IMR-90 (cell line): ENCODE results near the gene CABCOCO1. TPM values are rescaled to one million over a fixed set of nuclear protein-coding genes. Genes with fewer than 3 reads are reported as not detected.

Source experiments
- ATAC-seq: fragments of 200-7000 bp; cut with Tn5 transposase; 2 replicates; pipeline ENCODE4 v1.9.1; 2020; ENCODE audit warnings: low read depth, mild to moderate bottlenecking, moderate library complexity
- BruUV-seq: library from RNA; stranded (reverse); fragments of 400-500 nt; replicated peaks from 2 replicates; lab custom pipeline; 2021; lab: Mats Ljungman, UMichigan
- CTCF ChIA-PET: fragments of 300-600 bp; formaldehyde crosslinking; extraction: SDS; loops from one replicate; lab custom pipeline; 2021; ENCODE audit warnings: antibody characterized with exemption; lab: Yijun Ruan, JAX
- POLR2A ChIA-PET: fragments of 300-600 bp; sonication (Branson Sonifier 250); formaldehyde crosslinking; loops from one replicate; lab custom pipeline; 2022; ENCODE audit warnings: antibody characterized with exemption; ENCODE audit not compliant: unreplicated experiment; lab: Charles Lee
- DNase-seq: peaks from one replicate; pipeline ENCODE4 v3.0.0; 2013
- H2AFZ ChIP-seq: replicated peaks from 2 replicates; pipeline ENCODE3; 2013; ENCODE audit warnings: low read length, mild to moderate bottlenecking; ENCODE audit not compliant: poor library complexity
- H2AK5ac ChIP-seq: 2 replicates; pipeline ENCODE4 v1.6.1; 2013; ENCODE audit warnings: low read depth, low read length, inconsistent platforms
- H2AK9ac ChIP-seq: replicated peaks from 2 replicates; pipeline ENCODE3; 2013; ENCODE audit warnings: mild to moderate bottlenecking, low read depth, low read length, moderate library complexity; ENCODE audit not compliant: poor library complexity
- H2BK120ac ChIP-seq: 2 replicates; pipeline ENCODE4 v1.6.1; 2013; ENCODE audit warnings: low read depth, low read length, inconsistent platforms
- H2BK15ac ChIP-seq: 3 replicates; pipeline ENCODE4 v1.6.1; 2013; ENCODE audit warnings: low read depth, low read length, inconsistent platforms
- H2BK20ac ChIP-seq: 2 replicates; pipeline ENCODE4 v1.6.1; 2013; ENCODE audit warnings: low read depth, mild to moderate bottlenecking, inconsistent platforms, low read length, moderate library complexity
- H2BK5ac ChIP-seq: 2 replicates; pipeline ENCODE4 v1.6.1; 2013; ENCODE audit warnings: mild to moderate bottlenecking, low read depth, low read length, inconsistent platforms; ENCODE audit not compliant: poor library complexity, severe bottlenecking
- H3K14ac ChIP-seq: replicated peaks from 2 replicates; pipeline ENCODE4 v1.6.1; 2013; ENCODE audit warnings: low read depth, low read length, inconsistent platforms
- H3K18ac ChIP-seq: 2 replicates; pipeline ENCODE4 v1.6.1; 2013; ENCODE audit warnings: low read depth, low read length, control low read depth
- H3K23ac ChIP-seq: 2 replicates; pipeline ENCODE4 v1.6.1; 2013; ENCODE audit warnings: low read depth, low read length, inconsistent platforms
- H3K27ac ChIP-seq: 2 replicates; pipeline ENCODE4 v1.5.1; 2013; ENCODE audit warnings: mild to moderate bottlenecking, control low read depth, low read length; ENCODE audit not compliant: insufficient read depth
- H3K27me3 ChIP-seq: 2 replicates; pipeline ENCODE4 v1.6.1; 2013; ENCODE audit warnings: low read length; ENCODE audit not compliant: control insufficient read depth, insufficient read depth
- H3K36me3 ChIP-seq: 2 replicates; pipeline ENCODE4 v1.6.1; 2013; ENCODE audit warnings: low read length, mixed read lengths; ENCODE audit not compliant: control insufficient read depth, insufficient read depth
- H3K4ac ChIP-seq: 2 replicates; pipeline ENCODE4 v1.6.1; 2013; ENCODE audit warnings: low read depth, low read length, inconsistent platforms
- H3K4me1 ChIP-seq: 2 replicates; pipeline ENCODE4 v1.6.1; 2013; ENCODE audit warnings: low read length, mixed read lengths; ENCODE audit not compliant: control insufficient read depth, insufficient read depth
- H3K4me2 ChIP-seq: 2 replicates; pipeline ENCODE4 v1.6.1; 2013; ENCODE audit warnings: low read depth, mild to moderate bottlenecking, control low read depth, low read length, moderate library complexity
- H3K4me3 ChIP-seq: 2 replicates; pipeline ENCODE4 v1.5.1; 2013; ENCODE audit warnings: low read depth, mild to moderate bottlenecking, control low read depth, low read length, moderate library complexity; ENCODE audit not compliant: insufficient read depth
- H3K56ac ChIP-seq: 2 replicates; pipeline ENCODE4 v1.6.1; 2013; ENCODE audit warnings: low read length, inconsistent platforms; ENCODE audit not compliant: insufficient read depth; ENCODE audit errors: extremely low read depth
- H3K79me1 ChIP-seq, 2 experiments: 2 replicates each; pipeline ENCODE4 v1.6.1; 2013; ENCODE audit warnings: low read length in 2 of 2, inconsistent platforms in 1 of 2, low read depth in 1 of 2
- H3K9ac ChIP-seq: 2 replicates; pipeline ENCODE4 v1.6.1; 2013; ENCODE audit warnings: low read depth, low read length, control low read depth
- H3K9me1 ChIP-seq: 2 replicates; pipeline ENCODE4 v1.6.1; 2013; ENCODE audit warnings: low read length, inconsistent platforms; ENCODE audit not compliant: insufficient read depth
- H3K9me3 ChIP-seq: 2 replicates; pipeline ENCODE4 v1.6.1; 2013; ENCODE audit warnings: low read length; ENCODE audit not compliant: control insufficient read depth, insufficient read depth
- H4K20me1 ChIP-seq: 2 replicates; pipeline ENCODE4 v1.6.1; 2013; ENCODE audit warnings: low read length, inconsistent platforms; ENCODE audit not compliant: insufficient read depth
- H4K5ac ChIP-seq: 2 replicates; pipeline ENCODE4 v1.6.1; 2013; ENCODE audit warnings: mild to moderate bottlenecking, low read depth, low read length, control low read depth
- H4K8ac ChIP-seq, 2 experiments: 2 replicates each; pipeline ENCODE4 v1.6.1; 2013; ENCODE audit warnings: low read depth in 2 of 2, low read length in 2 of 2, control low read depth in 1 of 2, inconsistent platforms in 1 of 2
- H4K91ac ChIP-seq: 2 replicates; pipeline ENCODE4 v1.6.1; 2013; ENCODE audit warnings: low read depth, low read length, inconsistent platforms; ENCODE audit not compliant: insufficient read depth
- BHLHE40 ChIP-seq: fragments of 150-350 bp; IDR thresholded peaks from 2 replicates; pipeline ENCODE4 v1.6.1; 2016; ENCODE audit warnings: mild to moderate bottlenecking, low read depth, low read length
- CHD1 ChIP-seq: IDR thresholded peaks from 2 replicates; pipeline ENCODE4 v1.6.1; 2012; ENCODE audit warnings: low read depth, low read length, improper control_type of control experiment
- FOS ChIP-seq: fragments of 150-350 bp; IDR thresholded peaks from 2 replicates; pipeline ENCODE4 v1.6.1; 2016; ENCODE audit warnings: low read depth, low read length
- MAFK ChIP-seq: IDR thresholded peaks from 2 replicates; pipeline ENCODE4 v1.6.1; 2012; ENCODE audit warnings: low read depth, low read length, improper control_type of control experiment
- MAZ ChIP-seq: IDR thresholded peaks from 2 replicates; pipeline ENCODE4 v1.6.1; 2012; ENCODE audit warnings: low read depth, mild to moderate bottlenecking, low read length, improper control_type of control experiment, moderate library complexity, borderline replicate concordance
- MXI1 ChIP-seq: IDR thresholded peaks from 2 replicates; pipeline ENCODE4 v1.6.1; 2012; ENCODE audit warnings: low read depth, mild to moderate bottlenecking, low read length, moderate library complexity, borderline replicate concordance
- NFE2L2 ChIP-seq: fragments of 150-350 bp; IDR thresholded peaks from 2 replicates; pipeline ENCODE4 v1.6.1; 2016; ENCODE audit warnings: low read depth, mild to moderate bottlenecking, low read length
- POLR2A ChIP-seq: IDR thresholded peaks from 2 replicates; pipeline ENCODE4 v1.6.1; 2012; ENCODE audit warnings: mild to moderate bottlenecking, low read depth, low read length
- RAD21 ChIP-seq: IDR thresholded peaks from 2 replicates; pipeline ENCODE4 v1.6.1; 2012; ENCODE audit warnings: low read length, improper control_type of control experiment
- RCOR1 ChIP-seq: IDR thresholded peaks from 2 replicates; pipeline ENCODE4 v1.6.1; 2012; ENCODE audit warnings: mild to moderate bottlenecking, low read length, improper control_type of control experiment; ENCODE audit not compliant: insufficient replicate concordance
- RFX5 ChIP-seq: IDR thresholded peaks from 2 replicates; pipeline ENCODE4 v1.8.0; 2012; ENCODE audit warnings: low read depth, mild to moderate bottlenecking, low read length, moderate library complexity
- SMC3 ChIP-seq: fragments of 150-350 bp; IDR thresholded peaks from 2 replicates; pipeline ENCODE4 v1.6.1; 2016; ENCODE audit warnings: low read depth, mild to moderate bottlenecking, antibody characterized with exemption, low read length, moderate library complexity
- WGBS, 2 experiments: methylation state at CpG; one replicate each; pipeline versions ENCODE4 v1.1.5 to v1.1.7; 2013; ENCODE audit warnings: missing lambda C conversion rate in 2 of 2; ENCODE audit not compliant: insufficient read length in 1 of 2; ENCODE audit errors: extremely low coverage in 2 of 2; 5-methylcytosine and 5-hydroxymethylcytosine counted together
- dilution Hi-C: fragments of 300-500 bp; cut with HindIII; formaldehyde crosslinking; loops from one replicate; pipeline ENCODE4 v1.14.3; 2018; ENCODE audit warnings: low sequenced_read_pairs; ENCODE audit not compliant: unreplicated experiment
- in situ Hi-C: fragments of 300-500 bp; cut with MboI; formaldehyde crosslinking; loops from 3 replicates; pipeline ENCODE4 v1.14.3; 2019; ENCODE audit warnings: low sequenced_read_pairs, inconsistent platforms, mixed read lengths
- intact Hi-C: fragments of 100-400 bp; cut with micrococcal nuclease; formaldehyde crosslinking; loops from 2 replicates; pipeline ENCODE4 v1.10.0; 2022
- polyA plus RNA-seq, 3 experiments: library from polyadenylated mRNA; depleted of rRNA; stranded (reverse); fragments of >200 nt; gene quantifications; 2 replicates each; pipeline ENCODE4 v1.2.3, GENCODE V29; 2012; ENCODE audit warnings: low replicate concordance in 1 of 3
- total RNA-seq: library from RNA; depleted of rRNA; stranded (reverse); fragments of >200 nt; gene quantifications from 2 replicates; pipeline ENCODE4 v1.2.3, GENCODE V29; 2012
- TF ChIP-seq, protein P1 (sequence below): conservative IDR thresholded peaks from 2 replicates; pipeline ENCODE4 v1.5.1; 2012; ENCODE audit warnings: mild to moderate bottlenecking, low read depth, low read length, improper control_type of control experiment
- TF ChIP-seq, protein P2 (sequence below): fragments of 150-350 bp; IDR thresholded peaks from 2 replicates; pipeline ENCODE4 v1.6.1; 2017; ENCODE audit warnings: mild to moderate bottlenecking, antibody characterized with exemption, low read length, low read depth
- TF ChIP-seq, protein P3 (sequence below): fragments of 150-350 bp; IDR thresholded peaks from 2 replicates; pipeline ENCODE4 v1.6.1; 2016; ENCODE audit warnings: low read depth, mild to moderate bottlenecking, low read length, moderate library complexity, borderline replicate concordance

Gene CABCOCO1
- total and polyA plus RNA-seq, 2 of the 4 experiments (the other 2 are of a cell fraction) = 0.18 to 0.31 TPM

DNA sequence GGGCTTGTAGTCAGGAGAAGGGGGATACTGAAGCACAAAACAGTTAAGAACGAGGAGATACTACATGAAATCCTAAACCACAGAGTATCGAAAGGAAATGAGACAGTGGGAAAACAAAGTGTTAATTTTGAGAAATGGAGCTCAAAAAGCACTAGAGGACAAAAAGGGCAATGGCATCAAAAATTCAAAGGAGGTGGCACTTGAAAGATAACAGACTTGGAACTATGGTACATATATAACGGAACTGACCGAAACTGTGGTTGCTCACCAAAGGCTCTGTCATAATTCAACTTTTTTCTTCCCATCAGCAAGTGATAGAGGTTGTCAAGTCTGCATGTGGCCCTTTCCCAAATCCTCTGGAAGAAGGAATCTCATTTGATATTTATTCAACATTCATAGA is 97.0 kb downstream of the CABCOCO1 start:
- Histone ChIP-seq H3K9me1 (peaks cover 7% of the 10 kb centered on the region; the same call in 1 of the 2 replicates), H4K91ac (peak overlapping the region; percentile 83), H4K20me1 (no peaks in the 10 kb centered on the region), H3K27ac (no peak overlapping the region), H3K14ac (0 out of 2 replicates have a peak overlapping the region, but pooled peaks have one; percentile 57), H3K4me2 (no peak overlapping the region), H3K4me1 (peaks cover 11% of the 10 kb centered on the region), H3K56ac (no peak overlapping the region), H3K79me1 (no peaks in the 10 kb centered on the region), H3K4ac (peak overlapping the region; percentile 87; the same call in 1 of the 2 replicates), H3K9me3 (no peaks in the 10 kb centered on the region), H2AK9ac (no peak overlapping the region), H3K9ac (no peak overlapping the region), H3K23ac (no peak overlapping the region), H2BK5ac (peak overlapping the region; percentile 80), H3K36me3 (no peaks in the 10 kb centered on the region), H2BK15ac (peak overlapping the region; percentile 26; the same call in 2 of the 3 replicates), H4K5ac (peak overlapping the region; percentile 31; the same call in 1 of the 2 replicates), H3K27me3 (no peaks in the 10 kb centered on the region), H2AK5ac (peak overlapping the region; percentile 9; the same call in 1 of the 2 replicates), H3K4me3 (no peak overlapping the region), H4K8ac (peak overlapping the region; percentile 10 to 52; a peak in 2 of 4 replicates), H2AFZ (no peak overlapping the region), H3K18ac (peak overlapping the region; percentile 91; the same call in 1 of the 2 replicates), H2BK20ac (peak overlapping the region; percentile 92), H2BK120ac (peak overlapping the region; percentile 85)
- ATAC-seq = no peak
- no CpG with 5 or more reads among the region's 4 CpGs for WGBS, 2 experiments
- BruUV-seq = no TSS peak
- TF ChIP-seq NFE2L2 (no peak), CHD1 (no peak), RCOR1 (no peak), RAD21 (no peak), BHLHE40 (no peak), MAFK (no peak), RFX5 (no peak), SMC3 (no peak), MXI1 (no peak), MAZ (no peak), POLR2A (no peak), FOS (no peak)
- TF ChIP-seq, protein P1, sequence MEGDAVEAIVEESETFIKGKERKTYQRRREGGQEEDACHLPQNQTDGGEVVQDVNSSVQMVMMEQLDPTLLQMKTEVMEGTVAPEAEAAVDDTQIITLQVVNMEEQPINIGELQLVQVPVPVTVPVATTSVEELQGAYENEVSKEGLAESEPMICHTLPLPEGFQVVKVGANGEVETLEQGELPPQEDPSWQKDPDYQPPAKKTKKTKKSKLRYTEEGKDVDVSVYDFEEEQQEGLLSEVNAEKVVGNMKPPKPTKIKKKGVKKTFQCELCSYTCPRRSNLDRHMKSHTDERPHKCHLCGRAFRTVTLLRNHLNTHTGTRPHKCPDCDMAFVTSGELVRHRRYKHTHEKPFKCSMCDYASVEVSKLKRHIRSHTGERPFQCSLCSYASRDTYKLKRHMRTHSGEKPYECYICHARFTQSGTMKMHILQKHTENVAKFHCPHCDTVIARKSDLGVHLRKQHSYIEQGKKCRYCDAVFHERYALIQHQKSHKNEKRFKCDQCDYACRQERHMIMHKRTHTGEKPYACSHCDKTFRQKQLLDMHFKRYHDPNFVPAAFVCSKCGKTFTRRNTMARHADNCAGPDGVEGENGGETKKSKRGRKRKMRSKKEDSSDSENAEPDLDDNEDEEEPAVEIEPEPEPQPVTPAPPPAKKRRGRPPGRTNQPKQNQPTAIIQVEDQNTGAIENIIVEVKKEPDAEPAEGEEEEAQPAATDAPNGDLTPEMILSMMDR = no peak
- TF ChIP-seq, protein P2, sequence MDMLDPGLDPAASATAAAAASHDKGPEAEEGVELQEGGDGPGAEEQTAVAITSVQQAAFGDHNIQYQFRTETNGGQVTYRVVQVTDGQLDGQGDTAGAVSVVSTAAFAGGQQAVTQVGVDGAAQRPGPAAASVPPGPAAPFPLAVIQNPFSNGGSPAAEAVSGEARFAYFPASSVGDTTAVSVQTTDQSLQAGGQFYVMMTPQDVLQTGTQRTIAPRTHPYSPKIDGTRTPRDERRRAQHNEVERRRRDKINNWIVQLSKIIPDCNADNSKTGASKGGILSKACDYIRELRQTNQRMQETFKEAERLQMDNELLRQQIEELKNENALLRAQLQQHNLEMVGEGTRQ = no peak
- TF ChIP-seq, protein P3, sequence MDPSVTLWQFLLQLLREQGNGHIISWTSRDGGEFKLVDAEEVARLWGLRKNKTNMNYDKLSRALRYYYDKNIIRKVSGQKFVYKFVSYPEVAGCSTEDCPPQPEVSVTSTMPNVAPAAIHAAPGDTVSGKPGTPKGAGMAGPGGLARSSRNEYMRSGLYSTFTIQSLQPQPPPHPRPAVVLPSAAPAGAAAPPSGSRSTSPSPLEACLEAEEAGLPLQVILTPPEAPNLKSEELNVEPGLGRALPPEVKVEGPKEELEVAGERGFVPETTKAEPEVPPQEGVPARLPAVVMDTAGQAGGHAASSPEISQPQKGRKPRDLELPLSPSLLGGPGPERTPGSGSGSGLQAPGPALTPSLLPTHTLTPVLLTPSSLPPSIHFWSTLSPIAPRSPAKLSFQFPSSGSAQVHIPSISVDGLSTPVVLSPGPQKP = no peak
- dilution Hi-C loops (no loop called here), in situ Hi-C loops (no loop called here), intact Hi-C loops (loop anchor here (5.0 to 10.0 kb wide), 2 partner anchors 68 to 295 kb away; no protein-coding TSS in a partner anchor)
- CTCF ChIA-PET = no interaction called here
- DNase-seq = no peak
- POLR2A ChIA-PET = no interaction called here
